ENCODE data around the gene PLA2G2F.

The PLA2G2F gene

GRCh38 chr1:20112279-20113000, 26.7 kb upstream of the PLA2G2F start:
- no peak for DNase-seq (ENCODE audit: insufficient read length, low spot score)
- TF ChIP-seq CTCF (IDR thresholded peaks at IDR 0.05; ENCODE audit: insufficient read depth, missing control alignments): no peak
- no peak for FAIRE-seq

GRCh38 chr1:20114021-20114648, 25.0 kb upstream of the PLA2G2F start:
- DNase-seq (ENCODE audit: insufficient read length, low spot score) (no peak), FAIRE-seq (no peak)
- TF ChIP-seq CTCF (IDR thresholded peaks at IDR 0.05; ENCODE audit: insufficient read depth, missing control alignments): no peak

GRCh38 chr1:20115479-20115878, 23.6 kb upstream of the PLA2G2F start:
- no peak for DNase-seq (ENCODE audit: insufficient read length, low spot score)
- no peak for FAIRE-seq
- TF ChIP-seq CTCF (IDR thresholded peaks at IDR 0.05; ENCODE audit: insufficient read depth, missing control alignments): no peak

GRCh38 chr1:20115916-20116315, 23.2 kb upstream of the PLA2G2F start:
- no peak for TF ChIP-seq CTCF (IDR thresholded peaks at IDR 0.05; ENCODE audit: insufficient read depth, missing control alignments)
- DNase-seq (ENCODE audit: insufficient read length, low spot score) (no peak), FAIRE-seq (no peak)

- no peak for FAIRE-seq
- no peak for TF ChIP-seq CTCF (IDR thresholded peaks at IDR 0.05; ENCODE audit: insufficient read depth, missing control alignments)
- DNase-seq (ENCODE audit: insufficient read length, low spot score): no peak
Observed at GRCh38 chr1:20117236-20117635, 21.9 kb upstream of the PLA2G2F start.

- DNase-seq (ENCODE audit: insufficient read length, low spot score): no peak
- TF ChIP-seq CTCF (IDR thresholded peaks at IDR 0.05; ENCODE audit: insufficient read depth, missing control alignments): no peak
- FAIRE-seq: no peak
Observed at GRCh38 chr1:20119347-20119746, 19.8 kb upstream of the PLA2G2F start, which contains the start of gene PLA2G2D. Gene PLA2G2D (minus strand): TSS chr1:20119536. CDS start chr1:20119498, 38 bp downstream.

GRCh38 chr1:20120796-20121195, 18.3 kb upstream of the PLA2G2F start:
- DNase-seq (ENCODE audit: insufficient read length, low spot score): no peak
- TF ChIP-seq CTCF (IDR thresholded peaks at IDR 0.05; ENCODE audit: insufficient read depth, missing control alignments): no peak
- FAIRE-seq: no peak

Data from D721Med (cell line).